Esophagus mucosa (tissue), 1 donor: ENCODE measurements around the gene COL8A1. TPM values are rescaled to one million over a fixed set of nuclear protein-coding genes. Genes with fewer than 3 reads are reported as not detected.
"Not testable (repeated sequence)": the region's sequence is repeated elsewhere in the genome, so short reads cannot be mapped to it uniquely, and the experiment has no call there.

Experiments used
- ATAC-seq: fragments of 200-7000 bp; cut with Tn5 transposase; one replicate; pipeline ENCODE4 v1.9.1; 2020
- total RNA-seq: library from RNA; stranded (reverse); gene quantifications from one replicate; pipeline ENCODE4 v1.2.4, GENCODE V29; 2023
- donor health status: DM: yes; HTN: yes; CAD: no.

The COL8A1 gene
- total RNA-seq, 1 donor from 2014 or later, result 2.2 TPM

GRCh38 chr3:99809565-99809964 is 171.2 kb downstream of the COL8A1 start:
- no peak for ATAC-seq

- ATAC-seq, result no peak
These were observed 172.0 kb downstream of the COL8A1 start for GRCh38 chr3:99810403-99810802.

- peak; percentile 20 for ATAC-seq
These were observed 178.6 kb downstream of the COL8A1 start for GRCh38 chr3:99817047-99817436.

- peak; percentile 98 for ATAC-seq
These were observed 179.2 kb downstream of the COL8A1 start, which contains the start of gene CMSS1 for GRCh38 chr3:99817437-99818240. CMSS1 (plus strand) TSS chr3:99817862.

- no peak for ATAC-seq
These were observed 180.4 kb downstream of the COL8A1 start for GRCh38 chr3:99818818-99819217.

GRCh38 chr3:99823723-99824711 is 185.6 kb downstream of the COL8A1 start:
- peak; percentile 85 for ATAC-seq

GRCh38 chr3:99825004-99825640 is 186.7 kb downstream of the COL8A1 start:
- no peak for ATAC-seq

GRCh38 chr3:99829844-99830243 is 191.4 kb downstream of the COL8A1 start:
- ATAC-seq, result no peak

GRCh38 chr3:99833617-99834205 is 195.3 kb downstream of the COL8A1 start:
- ATAC-seq, result no peak

- ATAC-seq, result no peak
These were observed 196.0 kb downstream of the COL8A1 start for GRCh38 chr3:99834211-99834957.

GRCh38 chr3:99836681-99837080 is 198.3 kb downstream of the COL8A1 start:
- ATAC-seq, result no peak

- ATAC-seq, result no peak
These were observed 199.3 kb downstream of the COL8A1 start for GRCh38 chr3:99837715-99838114.

- ATAC-seq, result no peak
These were observed 200.4 kb downstream of the COL8A1 start for GRCh38 chr3:99838755-99839154.

- ATAC-seq, result no peak
These were observed 201.2 kb downstream of the COL8A1 start for GRCh38 chr3:99839613-99840012.

- not testable (repeated sequence) for ATAC-seq
These were observed 203.6 kb downstream of the COL8A1 start for GRCh38 chr3:99841949-99842348.

- ATAC-seq, result peak; percentile 64
These were observed 204.6 kb downstream of the COL8A1 start for GRCh38 chr3:99842826-99843589.

- no peak for ATAC-seq
These were observed 205.3 kb downstream of the COL8A1 start for GRCh38 chr3:99843590-99844258.

GRCh38 chr3:99845331-99845730 is 206.9 kb downstream of the COL8A1 start:
- no peak for ATAC-seq

- no peak for ATAC-seq
These were observed 207.6 kb downstream of the COL8A1 start for GRCh38 chr3:99845999-99846398.

GRCh38 chr3:99846477-99847160 is 208.2 kb downstream of the COL8A1 start:
- no peak for ATAC-seq
